HEK293 (cell line): ENCODE data around the gene ZNF446.

Experiments used
- ZNF132 ChIP-seq: fragments of 450-650 bp; formaldehyde crosslinking; IDR thresholded peaks from 2 replicates; pipeline ENCODE4 v1.5.1; 2017; ENCODE audit warnings: missing biosample characterization, missing genetic modification characterization, borderline replicate concordance
- ZNF19 ChIP-seq: fragments of 450-650 bp; formaldehyde crosslinking; IDR thresholded peaks from 2 replicates; pipeline ENCODE4; 2016; ENCODE audit warnings: missing biosample characterization, missing genetic modification characterization, low read depth
- ZNF221 ChIP-seq: fragments of 450-650 bp; formaldehyde crosslinking; IDR thresholded peaks from 2 replicates; pipeline ENCODE4 v1.5.1; 2017; ENCODE audit warnings: missing biosample characterization, missing genetic modification characterization, borderline replicate concordance
- ZNF248 ChIP-seq: fragments of 450-650 bp; formaldehyde crosslinking; IDR thresholded peaks from 2 replicates; pipeline ENCODE4 v1.5.1; 2017; ENCODE audit warnings: missing biosample characterization, missing genetic modification characterization
- ZNF530 ChIP-seq: fragments of 450-650 bp; formaldehyde crosslinking; IDR thresholded peaks from 2 replicates; pipeline ENCODE4 v1.5.1; 2016; ENCODE audit warnings: low read depth, missing biosample characterization, missing genetic modification characterization
- TF ChIP-seq, protein P1 (sequence below): fragments of 450-650 bp; formaldehyde crosslinking; IDR thresholded peaks from 2 replicates; pipeline ENCODE4 v1.5.1; 2016; ENCODE audit warnings: missing biosample characterization, missing genetic modification characterization

DNA sequence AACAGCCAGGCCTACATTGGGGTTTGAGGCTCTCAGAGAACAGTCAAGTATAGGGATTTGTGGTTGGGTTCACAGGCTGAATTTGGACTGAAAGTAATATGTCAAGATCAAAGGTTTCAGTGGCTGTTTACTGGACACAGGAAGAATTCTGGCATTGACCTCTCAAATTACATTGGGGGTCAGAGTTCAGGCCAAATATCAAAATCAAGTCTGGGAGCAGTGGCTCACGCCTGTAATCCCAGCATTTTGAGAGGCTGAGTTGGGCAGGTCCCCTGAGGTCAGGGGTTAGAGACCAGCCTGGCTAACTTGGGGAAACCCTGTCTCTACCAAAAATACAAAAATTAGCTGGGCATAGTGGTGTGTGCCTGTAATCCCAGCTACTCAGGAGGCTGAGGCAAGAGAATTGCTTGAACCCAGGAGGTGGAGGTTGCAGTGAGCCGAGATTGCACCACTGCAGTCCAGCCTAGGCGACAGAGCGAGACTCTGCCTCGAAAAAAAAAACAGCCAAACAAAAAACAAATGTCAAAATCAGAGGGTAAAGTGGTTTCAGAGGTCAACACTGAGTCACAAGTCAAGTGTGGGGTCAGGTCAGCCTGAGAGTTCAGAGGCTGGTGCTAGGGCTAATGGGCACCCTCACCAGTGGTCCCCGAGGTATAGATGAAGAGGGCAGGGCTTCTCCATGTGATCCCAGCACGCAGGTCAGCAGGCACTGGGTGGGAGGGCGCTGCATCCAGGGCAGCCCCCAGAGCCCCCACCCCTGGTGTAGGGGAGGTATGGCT lies 34.1 kb downstream of the ZNF446 start:
- TF ChIP-seq ZNF132 (no peak), ZNF19 (tag by site-specific recombination) (no peak), ZNF221 (tag by site-specific recombination) (no peak), ZNF530 (no peak), ZNF248 (tag by site-specific recombination) (no peak)
- TF ChIP-seq, protein P1, sequence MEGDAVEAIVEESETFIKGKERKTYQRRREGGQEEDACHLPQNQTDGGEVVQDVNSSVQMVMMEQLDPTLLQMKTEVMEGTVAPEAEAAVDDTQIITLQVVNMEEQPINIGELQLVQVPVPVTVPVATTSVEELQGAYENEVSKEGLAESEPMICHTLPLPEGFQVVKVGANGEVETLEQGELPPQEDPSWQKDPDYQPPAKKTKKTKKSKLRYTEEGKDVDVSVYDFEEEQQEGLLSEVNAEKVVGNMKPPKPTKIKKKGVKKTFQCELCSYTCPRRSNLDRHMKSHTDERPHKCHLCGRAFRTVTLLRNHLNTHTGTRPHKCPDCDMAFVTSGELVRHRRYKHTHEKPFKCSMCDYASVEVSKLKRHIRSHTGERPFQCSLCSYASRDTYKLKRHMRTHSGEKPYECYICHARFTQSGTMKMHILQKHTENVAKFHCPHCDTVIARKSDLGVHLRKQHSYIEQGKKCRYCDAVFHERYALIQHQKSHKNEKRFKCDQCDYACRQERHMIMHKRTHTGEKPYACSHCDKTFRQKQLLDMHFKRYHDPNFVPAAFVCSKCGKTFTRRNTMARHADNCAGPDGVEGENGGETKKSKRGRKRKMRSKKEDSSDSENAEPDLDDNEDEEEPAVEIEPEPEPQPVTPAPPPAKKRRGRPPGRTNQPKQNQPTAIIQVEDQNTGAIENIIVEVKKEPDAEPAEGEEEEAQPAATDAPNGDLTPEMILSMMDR, result no peak
